GM21526 (cell line): ENCODE data around the gene VWA7.
"Not testable (repeated sequence)": the region's sequence is repeated elsewhere in the genome, so short reads cannot be mapped to it uniquely, and the experiment has no call there.

Experiments
- ATAC-seq: cut with Tn5 transposase; IDR thresholded peaks from one replicate; pipeline ENCODE4 v1.9.1; 2021; ENCODE audit warnings: moderate library complexity; ENCODE audit not compliant: unreplicated experiment, low FRiP score

VWA7 gene

GRCh38 chr6:31801031-31801927, 24.2 kb upstream of the VWA7 start:
- not testable (repeated sequence) for ATAC-seq

- ATAC-seq = no peak
Measured at GRCh38 chr6:31799781-31800180, 22.7 kb upstream of the VWA7 start.

DNA sequence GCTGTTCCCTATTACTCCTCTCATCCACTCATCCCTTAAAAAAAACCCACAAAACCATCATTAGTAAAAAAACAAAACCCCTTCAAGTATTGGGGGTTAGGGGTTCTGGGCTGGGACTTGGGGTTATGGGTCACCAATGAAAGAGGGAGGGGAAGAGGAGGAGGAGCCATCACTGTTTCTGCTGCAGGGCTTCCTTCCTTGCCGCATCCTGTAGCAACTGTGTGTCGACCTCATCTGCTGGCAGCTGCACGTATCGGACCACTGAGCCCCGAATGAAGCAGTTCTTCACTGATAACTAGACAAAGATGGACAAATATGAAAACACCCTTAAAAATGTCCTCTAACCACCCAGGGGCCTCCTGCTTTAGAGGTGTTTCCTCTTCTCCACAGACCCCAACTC, 20.5 kb upstream of the VWA7 start:
- no peak for ATAC-seq

DNA sequence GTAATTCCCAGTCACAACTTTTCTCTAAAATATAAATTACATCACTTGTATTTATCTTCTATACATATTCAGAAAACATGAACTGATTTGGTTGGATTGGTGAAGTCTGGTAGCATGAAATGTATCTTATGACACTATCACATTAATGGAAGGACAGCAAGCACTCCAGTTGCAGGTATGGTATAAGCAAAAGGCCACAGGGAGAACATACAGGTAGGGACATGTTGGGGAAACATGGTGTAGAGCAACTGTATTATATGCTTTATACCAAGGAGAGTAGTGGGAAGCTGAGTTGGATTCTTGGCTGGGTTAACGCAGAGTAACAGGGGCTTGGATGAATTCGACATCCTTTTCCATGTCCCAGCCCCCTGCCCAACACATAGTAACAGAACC, 19.9 kb upstream of the VWA7 start:
- ATAC-seq = no peak

GRCh38 chr6:31795616-31796298, 18.6 kb upstream of the VWA7 start, which contains the start of gene VARS1:
TSS of gene VARS1 (minus strand) at chr6:31795752. CDS start at chr6:31795217, 535 bp downstream.
- peak; percentile 60 for ATAC-seq

DNA sequence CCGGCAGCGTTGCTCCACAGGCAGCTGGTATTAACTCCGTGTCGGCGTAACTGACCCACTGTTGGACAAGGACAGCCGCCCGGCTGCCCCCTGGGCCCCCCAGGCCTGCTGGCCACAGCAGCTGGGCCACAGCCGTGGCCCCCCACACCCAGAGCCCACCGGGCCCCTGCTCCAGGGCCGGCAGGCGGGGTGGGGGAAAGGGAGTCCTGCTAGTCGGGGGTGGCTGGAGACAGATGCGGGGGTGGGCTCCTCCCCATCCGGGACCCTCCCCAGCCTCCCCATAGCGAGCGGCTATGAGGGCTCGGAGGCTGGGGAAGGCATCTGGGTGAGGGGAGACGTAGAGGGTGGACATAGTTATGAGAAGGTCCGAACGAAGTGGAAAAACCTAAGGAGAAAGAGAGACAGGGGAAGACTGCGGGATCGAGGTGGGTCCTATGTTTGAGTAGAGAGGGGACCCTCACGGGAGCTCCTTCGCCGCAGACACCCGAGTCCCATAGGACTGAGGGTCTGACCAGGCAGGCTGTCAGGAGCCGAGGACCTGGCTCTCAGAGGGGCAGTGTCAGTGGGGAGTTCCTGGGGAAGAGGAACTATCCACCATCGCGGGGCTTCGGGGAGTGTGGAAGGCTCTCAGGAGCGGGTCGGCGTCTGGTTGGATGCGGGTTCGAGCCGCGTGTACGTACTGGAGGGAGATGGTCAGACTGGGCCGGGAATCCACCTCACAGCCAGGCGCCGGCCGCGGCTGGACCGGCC, 17.9 kb upstream of the VWA7 start:
- no peak for ATAC-seq

- no peak for ATAC-seq
Measured at GRCh38 chr6:31794294-31794865, 17.3 kb upstream of the VWA7 start.

- not testable (repeated sequence) for ATAC-seq
Measured at GRCh38 chr6:31793927-31794245, 16.8 kb upstream of the VWA7 start.

- no peak for ATAC-seq
Measured at GRCh38 chr6:31792761-31793171, 15.6 kb upstream of the VWA7 start.

DNA sequence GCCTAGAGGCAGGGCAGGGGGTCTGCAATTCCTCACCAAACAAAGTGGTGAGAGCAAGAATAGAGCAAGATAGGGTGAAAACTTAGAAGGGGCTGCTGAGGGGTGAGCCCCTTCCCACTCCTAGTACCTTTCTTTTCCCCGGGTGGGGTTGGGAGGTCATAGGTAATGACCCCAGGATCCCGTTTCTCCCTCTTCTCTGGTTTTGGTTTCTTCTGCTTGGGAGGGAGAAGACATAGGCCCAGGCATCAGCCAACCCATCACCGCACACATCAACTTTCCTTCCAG, 14.9 kb upstream of the VWA7 start:
- no peak for ATAC-seq

DNA sequence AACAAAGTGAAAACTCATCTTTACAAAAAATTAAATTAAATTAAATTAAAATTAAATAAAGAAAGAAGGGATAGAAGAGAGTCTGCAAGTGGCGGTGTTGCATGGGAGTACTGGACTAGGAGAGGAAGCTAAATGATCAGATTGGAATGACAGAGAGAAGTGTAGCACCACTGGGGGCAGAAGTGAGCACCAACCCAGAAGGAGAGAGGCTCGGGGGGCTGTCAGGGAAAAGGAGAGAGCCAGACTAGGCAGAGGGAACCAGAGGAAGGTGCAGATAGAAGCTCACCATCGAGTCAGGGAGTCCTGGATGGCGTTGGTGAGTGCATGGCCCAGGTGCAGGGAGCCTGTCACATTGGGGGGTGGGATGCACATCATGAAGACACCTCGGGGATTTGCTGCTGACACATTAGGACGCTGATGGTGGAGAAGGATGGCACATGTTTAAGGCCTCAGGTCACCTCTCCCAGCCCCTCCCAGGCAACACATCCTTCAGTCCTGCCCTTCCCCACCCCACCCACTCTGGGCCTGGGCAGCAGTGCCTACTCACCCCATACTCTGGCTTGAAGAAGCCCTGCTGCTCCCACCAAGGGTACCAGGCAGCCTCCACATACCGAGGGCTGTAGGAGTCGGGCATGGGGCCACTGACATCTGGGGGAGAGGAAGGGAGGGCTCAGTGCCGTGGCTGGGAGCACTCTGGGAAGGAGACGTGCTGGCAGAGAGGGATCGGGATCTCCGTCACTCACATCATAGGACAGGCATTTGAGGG, 14.4 kb upstream of the VWA7 start:
- ATAC-seq = no peak

DNA sequence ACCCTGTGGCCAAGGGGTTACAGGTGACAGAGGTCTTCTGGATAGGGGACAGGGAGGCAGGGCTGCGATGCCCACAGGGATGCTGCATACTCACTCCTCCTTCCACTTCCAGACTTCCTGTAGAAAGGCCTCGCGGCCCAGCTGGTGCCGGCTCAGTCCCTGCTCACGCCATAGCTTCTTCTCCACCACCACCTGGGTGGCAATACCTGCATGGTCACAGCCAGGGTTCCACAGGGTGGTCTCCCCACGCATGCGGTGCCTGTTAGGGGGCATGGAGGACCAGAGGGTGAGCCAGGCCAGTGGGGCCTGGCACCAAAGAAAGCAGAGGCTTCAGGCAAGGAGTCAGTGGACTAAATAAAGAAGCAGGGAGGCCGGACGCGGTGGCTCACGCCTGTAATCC, 8.3 kb upstream of the VWA7 start:
- ATAC-seq = no peak

GRCh38 chr6:31784098-31784925, 7.2 kb upstream of the VWA7 start:
- no peak for ATAC-seq

- ATAC-seq = no peak
Measured at GRCh38 chr6:31782126-31782855, 5.2 kb upstream of the VWA7 start.

GRCh38 chr6:31781244-31782125, 4.4 kb upstream of the VWA7 start:
- no peak for ATAC-seq

DNA sequence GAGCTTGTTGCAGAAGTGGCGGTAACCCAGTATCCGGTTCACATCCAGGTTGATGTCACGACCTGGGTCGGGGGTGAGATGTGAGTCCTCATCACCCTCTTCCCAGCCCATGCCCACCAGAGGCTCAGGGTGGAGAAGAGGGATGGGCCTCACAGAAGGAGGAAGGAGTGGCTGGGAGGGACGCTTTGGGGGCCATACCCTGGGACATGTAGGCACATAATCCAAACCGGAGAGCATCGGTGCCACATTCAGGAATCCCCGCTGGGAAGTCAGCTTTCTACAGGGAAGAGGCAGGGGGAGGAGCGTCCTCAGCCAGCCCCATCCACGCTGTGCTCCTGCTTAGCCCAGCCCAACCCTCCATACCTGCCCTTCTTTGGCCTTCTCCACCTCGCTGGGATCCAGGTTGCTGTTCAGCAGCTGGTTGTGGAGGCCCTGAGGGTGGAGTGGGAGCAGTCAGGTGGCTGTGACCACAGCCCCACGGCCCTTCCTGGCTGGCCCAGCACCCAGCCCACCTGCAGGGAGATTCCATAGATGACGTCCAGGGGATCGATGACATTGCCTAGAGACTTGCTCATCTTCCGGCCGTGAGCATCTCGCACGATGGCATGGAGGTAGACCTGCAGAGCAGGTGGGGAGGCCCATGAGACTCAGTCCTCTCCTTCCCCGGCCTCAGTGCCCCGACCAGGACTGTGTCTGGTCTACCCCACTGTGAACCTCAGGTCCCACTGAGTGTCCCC, 3.5 kb upstream of the VWA7 start:
- ATAC-seq = no peak

DNA sequence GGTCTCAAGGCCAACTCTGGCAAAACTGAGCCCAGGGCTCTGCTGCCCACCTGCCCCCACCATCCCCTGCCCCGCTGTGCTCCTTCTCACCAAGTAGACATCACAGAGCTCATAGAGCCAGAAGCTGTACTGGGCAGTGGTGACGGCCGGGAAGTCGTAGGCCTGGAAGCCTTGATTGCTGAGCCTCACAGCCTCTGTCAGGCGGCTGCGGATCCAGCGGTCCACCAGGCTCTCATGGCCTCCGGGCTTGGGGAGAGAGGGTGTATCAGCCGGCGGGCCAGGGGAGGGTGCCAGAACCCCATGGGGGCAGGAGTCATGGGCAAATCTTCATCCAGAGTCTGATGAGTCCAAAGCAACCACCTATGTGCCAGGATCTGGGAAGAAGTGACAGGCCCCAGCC, 2.8 kb upstream of the VWA7 start:
- ATAC-seq = no peak
